SK-N-SH (cell line): ENCODE data around the gene CCDC27. TPM values are rescaled to one million over a fixed set of nuclear protein-coding genes. Genes with fewer than 3 reads are reported as not detected.
A peak's percentile ranks its signal among the peaks of the same experiment; 100 is the strongest.

Experiments used
- CTCF ChIA-PET: fragments of 300-600, 350-600 bp; formaldehyde crosslinking; extraction: SDS; loops from one replicate; lab custom pipeline; 2021; lab: Yijun Ruan, JAX
- POLR2A ChIA-PET: fragments of 350-600 bp; sonication (Branson Sonifier 250); formaldehyde crosslinking; extraction: SDS; loops from one replicate; lab custom pipeline; 2020; ENCODE audit warnings: antibody characterized with exemption, inconsistent platforms; lab: Yijun Ruan, JAX
- DNase-seq: peaks from one replicate; pipeline ENCODE4 v3.0.0; 2012
- H2AFZ ChIP-seq: fragments of 200-600 bp; sonication (generic); 2 replicates; pipeline ENCODE4 v1.8.1; 2016; ENCODE audit warnings: antibody characterized with exemption, mild to moderate bottlenecking, low read depth
- H3F3A ChIP-seq: fragments of 200-600 bp; sonication (generic); replicated peaks from 2 replicates; pipeline ENCODE3; 2016; ENCODE audit warnings: antibody characterized with exemption, mild to moderate bottlenecking; ENCODE audit not compliant: insufficient read depth
- H3K27ac ChIP-seq, 2 experiments: fragments of 200-500 bp in 1 of 2; fragments of 200-600 bp in 1 of 2; sonication (Bioruptor generic) in 1 of 2; sonication (generic), shearing (Covaris generic) in 1 of 2; 2 replicates each; pipeline versions ENCODE4 v1.5.1 to v1.6.1; 2014 to 2016; ENCODE audit warnings: low read depth in 2 of 2, inconsistent platforms in 1 of 2, low read length in 1 of 2, mild to moderate bottlenecking in 1 of 2, mixed read lengths in 1 of 2
- H3K27me3 ChIP-seq: fragments of 200-600 bp; sonication (generic), shearing (Covaris generic); 2 replicates; pipeline ENCODE4 v1.6.1; 2016; ENCODE audit warnings: mixed run types; ENCODE audit not compliant: insufficient read depth
- H3K36me3 ChIP-seq, 2 experiments: fragments of 200-500 bp in 1 of 2; fragments of 200-600 bp in 1 of 2; sonication (Bioruptor generic) in 1 of 2; sonication (generic) in 1 of 2; replicated peaks in 1 of 2; 2 replicates each; pipeline versions ENCODE3 to v1.5.1; 2014 to 2016; ENCODE audit warnings: low read length in 1 of 2, mild to moderate bottlenecking in 1 of 2; ENCODE audit not compliant: insufficient read depth in 2 of 2, control insufficient read depth in 1 of 2
- H3K4me1 ChIP-seq, 2 experiments: fragments of 200-500 bp in 1 of 2; fragments of 200-600 bp in 1 of 2; sonication (Bioruptor generic) in 1 of 2; sonication (generic), shearing (Covaris generic) in 1 of 2; 2 replicates each; pipeline versions ENCODE4 v1.5.1 to v1.6.1; 2014 to 2016; ENCODE audit warnings: low read depth in 1 of 2, low read length in 1 of 2, mixed run types in 1 of 2; ENCODE audit not compliant: insufficient read depth in 2 of 2, control insufficient read depth in 1 of 2
- H3K4me2 ChIP-seq: fragments of 200-600 bp; sonication (generic), shearing (Covaris generic); 2 replicates; pipeline ENCODE4 v1.6.1; 2017; ENCODE audit warnings: mixed run types
- H3K4me3 ChIP-seq, 2 experiments: fragments of 200-500 bp in 1 of 2; fragments of 200-600 bp in 1 of 2; sonication (Bioruptor generic) in 1 of 2; sonication (generic), shearing (Covaris generic) in 1 of 2; 2 replicates each; pipeline versions ENCODE4 v1.5.1 to v1.8.1; 2014 to 2016; ENCODE audit warnings: low read depth in 2 of 2, inconsistent platforms in 1 of 2, low read length in 1 of 2, mild to moderate bottlenecking in 1 of 2, mixed read lengths in 1 of 2, moderate library complexity in 1 of 2
- H3K79me2 ChIP-seq: fragments of 200-600 bp; sonication (generic); 2 replicates; pipeline ENCODE4 v1.8.1; 2017; ENCODE audit warnings: mild to moderate bottlenecking; ENCODE audit not compliant: insufficient read depth
- H3K9ac ChIP-seq: fragments of 200-600 bp; sonication (generic); 2 replicates; pipeline ENCODE4 v1.6.1; 2017; ENCODE audit warnings: mixed run types
- H3K9me2 ChIP-seq: fragments of 200-600 bp; sonication (generic); 2 replicates; pipeline ENCODE4 v1.6.1; 2017; ENCODE audit warnings: mixed run types
- H3K9me3 ChIP-seq: fragments of 200-600 bp; sonication (generic); 2 replicates; pipeline ENCODE4 v1.6.1; 2017; ENCODE audit warnings: mixed run types, mild to moderate bottlenecking, moderate library complexity
- H4K20me1 ChIP-seq: fragments of 200-600 bp; sonication (generic); 2 replicates; pipeline ENCODE4 v1.6.1; 2017; ENCODE audit warnings: mild to moderate bottlenecking, mixed run types; ENCODE audit not compliant: insufficient read depth
- CHD2 ChIP-seq: fragments of 150-350 bp; IDR thresholded peaks from 2 replicates; pipeline ENCODE4 v1.6.1; 2018; ENCODE audit warnings: low read length; ENCODE audit not compliant: partially characterized antibody
- ELF1 ChIP-seq: IDR thresholded peaks from 2 replicates; pipeline ENCODE4 v1.4.0; 2012
- FOXJ3 ChIP-seq: sonication (generic); formaldehyde crosslinking; IDR thresholded peaks from 2 replicates; pipeline ENCODE4 v1.5.1; 2020; ENCODE audit warnings: mild to moderate bottlenecking, missing genetic modification reagents
- IRF3 ChIP-seq: fragments of 150-350 bp; IDR thresholded peaks from 2 replicates; pipeline ENCODE4 v1.6.1; 2016; ENCODE audit warnings: mild to moderate bottlenecking, low read depth, low read length
- MAX ChIP-seq: IDR thresholded peaks from 2 replicates; pipeline ENCODE4 v1.4.0; 2012; ENCODE audit warnings: low read depth
- MEF2A ChIP-seq: IDR thresholded peaks from 2 replicates; pipeline ENCODE4 v1.4.0; 2012; ENCODE audit warnings: low read depth, borderline replicate concordance
- NFIC ChIP-seq: IDR thresholded peaks from 2 replicates; pipeline ENCODE4 v1.4.0; 2012; ENCODE audit warnings: borderline replicate concordance
- POLR2AphosphoS5 ChIP-seq: IDR thresholded peaks from 2 replicates; pipeline ENCODE4 v1.6.1; 2012; ENCODE audit warnings: low read depth, low read length
- REST ChIP-seq: IDR thresholded peaks from 2 replicates; pipeline ENCODE4 v1.6.1; 2012; ENCODE audit warnings: mild to moderate bottlenecking, low read depth, low read length, moderate library complexity
- SIN3A ChIP-seq: IDR thresholded peaks from 2 replicates; pipeline ENCODE4 v1.6.1; 2012; ENCODE audit warnings: low read depth, mild to moderate bottlenecking, low read length, moderate library complexity, borderline replicate concordance
- TAF1 ChIP-seq: IDR thresholded peaks from 2 replicates; pipeline ENCODE4 v1.6.1; 2012; ENCODE audit warnings: low read depth, mild to moderate bottlenecking, low read length, moderate library complexity, borderline replicate concordance
- TEAD4 ChIP-seq: IDR thresholded peaks from 2 replicates; pipeline ENCODE4 v1.4.0; 2012; ENCODE audit warnings: mild to moderate bottlenecking, borderline replicate concordance; ENCODE audit not compliant: insufficient read depth
- ZBTB33 ChIP-seq: IDR thresholded peaks from 2 replicates; pipeline ENCODE4 v1.4.0; 2012; ENCODE audit warnings: low read depth, borderline replicate concordance
- WGBS: methylation state at CpG from one replicate; pipeline ENCODE4 v1.1.6; 2017; ENCODE audit warnings: low lambda C conversion rate; 5-methylcytosine and 5-hydroxymethylcytosine counted together
- polyA plus RNA-seq, 3 experiments: library from polyadenylated mRNA; depleted of rRNA; stranded (reverse); fragments of >200 nt; gene quantifications; 2 replicates each; pipeline ENCODE4 v1.2.3, GENCODE V29; 2012

The CCDC27 gene
- polyA plus RNA-seq, 1 of the 3 experiments (the other 2 are of a cell fraction): not detected

GRCh38 chr1:3795453-3796214 is 43.4 kb downstream of the CCDC27 start:
- CTCF ChIA-PET: interaction anchor here (1.2 to 1.5 kb wide), 2 partner anchors 22 to 343 kb away, joined by 4 read pairs; no protein-coding TSS in a partner anchor
- peaks cover 0 to 5% of the 10 kb centered on the region in 2 experiments for H3K36me3 ChIP-seq
- peak; percentile 53 for DNase-seq
- peaks cover 0 to 20% of the 10 kb centered on the region in 2 experiments; a peak in 2 of 4 replicates for H3K4me1 ChIP-seq
- TF ChIP-seq FOXJ3 (CRISPR knock-in tag) (no peak), ZBTB33 (no peak), MEF2A (no peak), TEAD4 (no peak), TAF1 (no peak)
- TF ChIP-seq, all 33 proteins: peak for 0
- POLR2A ChIA-PET: interaction anchor here (0.6 to 2.1 kb wide), 6 partner anchors 8 to 1404 kb away, joined by 3 to 14 read pairs (median 5); partner anchors contain the start of gene RER1
- Histone ChIP-seq H3K9me2 (no peaks in the 10 kb centered on the region), H3K9me3 (no peaks in the 10 kb centered on the region), H3K79me2 (peaks cover 52% of the 10 kb centered on the region), H3K4me3 (peak overlapping the region; percentile 74 to 79), H2AFZ (no peak overlapping the region), H3K27me3 (no peaks in the 10 kb centered on the region), H4K20me1 (peaks cover 34% of the 10 kb centered on the region), H3F3A (no peaks in the 10 kb centered on the region), H3K27ac (peak overlapping the region in 1 of 2 experiments; percentile 3; a peak in 1 of 4 replicates), H3K9ac (peak overlapping the region; percentile 73), H3K4me2 (peak overlapping the region; percentile 87)
- 3% methylated on average over 16 of the region's 53 CpGs for WGBS

GRCh38 chr1:3796215-3797061 is 44.2 kb downstream of the CCDC27 start, which contains the start of gene LRRC47:
LRRC47 (minus strand) TSS chr1:3796498; CDS start chr1:3796476, 22 bp downstream.
- POLR2A ChIA-PET: interaction anchor here (0.6 to 2.1 kb wide), 7 partner anchors 9 to 1405 kb away, joined by 3 to 14 read pairs (median 3); partner anchors contain the start of genes C1orf174 and RER1
- H3K4me1 ChIP-seq: peaks cover 0 to 20% of the 10 kb centered on the region in 2 experiments; a peak in 2 of 4 replicates
- H3K27ac ChIP-seq: peak within 1 kb of the TSS in 1 of 2 experiments; percentile 70; a peak in 3 of 4 replicates
- no peaks in the 10 kb centered on the region for H3F3A ChIP-seq
- peaks cover 45% of the 10 kb centered on the region for H3K79me2 ChIP-seq
- H2AFZ ChIP-seq: peak within 1 kb of the TSS; percentile 93
- peak; percentile 98 for DNase-seq
- peak within 1 kb of the TSS; percentile 74 to 79 for H3K4me3 ChIP-seq
- H3K9me2 ChIP-seq: no peaks in the 10 kb centered on the region
- H3K9ac ChIP-seq: peak within 1 kb of the TSS; percentile 73
- 4% methylated on average over 15 of the region's 60 CpGs for WGBS
- no peaks in the 10 kb centered on the region for H3K9me3 ChIP-seq
- CTCF ChIA-PET: interaction anchor here (1.0 to 1.9 kb wide), 6 partner anchors 21 to 343 kb away, joined by 3 to 8 read pairs (median 4); no protein-coding TSS in a partner anchor
- H3K4me2 ChIP-seq: peak within 1 kb of the TSS; percentile 87
- H3K36me3 ChIP-seq: peaks cover 0 to 5% of the 10 kb centered on the region in 2 experiments
- peaks cover 30% of the 10 kb centered on the region for H4K20me1 ChIP-seq
- no peaks in the 10 kb centered on the region for H3K27me3 ChIP-seq
- peak; percentile 96 for TF ChIP-seq SIN3A
- TF ChIP-seq TAF1: peak; percentile 88
- peak; percentile 46; the same call in 1 of the 2 replicates for TF ChIP-seq NFIC
- peak; percentile 35; the same call in 1 of the 2 replicates for TF ChIP-seq REST
- TF ChIP-seq FOXJ3 (CRISPR knock-in tag): no peak
- peak; percentile 85 for TF ChIP-seq MAX
- TF ChIP-seq ELF1: peak; percentile 81
- TF ChIP-seq POLR2AphosphoS5: peak; percentile 90
- TF ChIP-seq IRF3: no peak
- TF ChIP-seq CHD2: peak; percentile 89
